Type B pancreatic cell (in vitro differentiated cells): ENCODE results near the gene GRHL3. TPM values are rescaled to one million over a fixed set of nuclear protein-coding genes. Genes with fewer than 3 reads are reported as not detected.

Experiments
- DNase-seq: peaks from one replicate; pipeline ENCODE4 v3.0.0; 2021; ENCODE audit warnings: mixed read lengths; ENCODE audit not compliant: unreplicated experiment; ENCODE audit errors: extremely low spot score
- H3K27ac Mint-ChIP-seq: 2 replicates; pipeline ENCODE4 v1.8.0; 2021; ENCODE audit warnings: mild to moderate bottlenecking, mixed read lengths
- H3K27me3 Mint-ChIP-seq: 2 replicates; pipeline ENCODE4 v1.8.0; 2021; ENCODE audit warnings: mixed read lengths
- H3K36me3 Mint-ChIP-seq: 2 replicates; pipeline ENCODE4 v1.8.0; 2021; ENCODE audit warnings: mixed read lengths
- H3K4me1 Mint-ChIP-seq: one replicate; pipeline ENCODE4 v1.8.0; 2021; ENCODE audit warnings: mixed read lengths; ENCODE audit not compliant: unreplicated experiment
- H3K4me3 Mint-ChIP-seq: 2 replicates; pipeline ENCODE4 v1.8.0; 2021; ENCODE audit warnings: mild to moderate bottlenecking, mixed read lengths
- H3K9me3 Mint-ChIP-seq: 2 replicates; pipeline ENCODE4 v1.8.0; 2021; ENCODE audit warnings: mixed read lengths
- CTCF ChIP-seq: fragments of 200-600 bp; sonication (generic); conservative IDR thresholded peaks from 2 replicates; pipeline ENCODE4 v1.5.0; 2021; ENCODE audit warnings: antibody characterized with exemption, mild to moderate bottlenecking
- total RNA-seq: library from RNA; stranded (reverse); gene quantifications from 2 replicates; pipeline ENCODE4 v1.2.1, GENCODE V29; 2021; ENCODE audit warnings: low replicate concordance

GRHL3 gene
- total RNA-seq, 1 donor from 2014 or later, result 70.6 TPM

- no peak for DNase-seq
- H3K9me3 Mint-ChIP-seq, result no peaks in the 10 kb centered on the region
Measured at GRCh38 chr1:24294228-24294672, 24.9 kb upstream of the GRHL3 start.

GRCh38 chr1:24294716-24295371, 24.3 kb upstream of the GRHL3 start:
- H3K27me3 Mint-ChIP-seq, result peaks cover 4% of the 10 kb centered on the region
- peak overlapping the region; percentile 21 for H3K4me3 Mint-ChIP-seq
- no peak for TF ChIP-seq CTCF
- no peaks in the 10 kb centered on the region for H3K36me3 Mint-ChIP-seq
- peak overlapping the region; percentile 95 for H3K27ac Mint-ChIP-seq
- DNase-seq, result no peak
- peaks cover 30% of the 10 kb centered on the region for H3K4me1 Mint-ChIP-seq
- H3K9me3 Mint-ChIP-seq, result no peaks in the 10 kb centered on the region

More at GRCh38 chr1:24294228-24294672, 24.9 kb upstream of the GRHL3 start:
- Mint-ChIP-seq H3K36me3 (no peaks in the 10 kb centered on the region), H3K4me1 (peaks cover 30% of the 10 kb centered on the region), H3K27ac (peak overlapping the region; percentile 95), H3K4me3 (peak overlapping the region; percentile 21), H3K27me3 (peaks cover 4% of the 10 kb centered on the region)
- TF ChIP-seq CTCF, result no peak

- Mint-ChIP-seq H3K4me1 (peaks cover 30% of the 10 kb centered on the region), H3K27ac (peak overlapping the region; percentile 95), H3K27me3 (peaks cover 4% of the 10 kb centered on the region), H3K36me3 (no peaks in the 10 kb centered on the region), H3K9me3 (no peaks in the 10 kb centered on the region), H3K4me3 (peak overlapping the region; percentile 21)
- no peak for DNase-seq
- no peak for TF ChIP-seq CTCF
Measured at GRCh38 chr1:24295535-24295934, 23.6 kb upstream of the GRHL3 start.

- no peak overlapping the region for H3K27ac Mint-ChIP-seq
- no peak overlapping the region for H3K4me3 Mint-ChIP-seq
- no peaks in the 10 kb centered on the region for H3K36me3 Mint-ChIP-seq
- no peak for TF ChIP-seq CTCF
- peaks cover 31% of the 10 kb centered on the region for H3K4me1 Mint-ChIP-seq
- no peak for DNase-seq
- no peaks in the 10 kb centered on the region for H3K9me3 Mint-ChIP-seq
- H3K27me3 Mint-ChIP-seq, result no peaks in the 10 kb centered on the region
Measured at GRCh38 chr1:24297187-24297851, 21.8 kb upstream of the GRHL3 start.

GRCh38 chr1:24297852-24298232, 21.3 kb upstream of the GRHL3 start:
- no peak overlapping the region for H3K27ac Mint-ChIP-seq
- no peaks in the 10 kb centered on the region for H3K27me3 Mint-ChIP-seq
- H3K36me3 Mint-ChIP-seq, result no peaks in the 10 kb centered on the region
- no peaks in the 10 kb centered on the region for H3K9me3 Mint-ChIP-seq
- peaks cover 32% of the 10 kb centered on the region for H3K4me1 Mint-ChIP-seq
- TF ChIP-seq CTCF, result no peak
- DNase-seq, result no peak
- no peak overlapping the region for H3K4me3 Mint-ChIP-seq
